Putamen (tissue), 1 donor: ENCODE measurements around the gene SYT1.

Experiments
- DNase-seq: peaks from one replicate; pipeline ENCODE4 v3.0.0-alpha.2; 2016; ENCODE audit warnings: low spot score

SYT1 gene

DNA sequence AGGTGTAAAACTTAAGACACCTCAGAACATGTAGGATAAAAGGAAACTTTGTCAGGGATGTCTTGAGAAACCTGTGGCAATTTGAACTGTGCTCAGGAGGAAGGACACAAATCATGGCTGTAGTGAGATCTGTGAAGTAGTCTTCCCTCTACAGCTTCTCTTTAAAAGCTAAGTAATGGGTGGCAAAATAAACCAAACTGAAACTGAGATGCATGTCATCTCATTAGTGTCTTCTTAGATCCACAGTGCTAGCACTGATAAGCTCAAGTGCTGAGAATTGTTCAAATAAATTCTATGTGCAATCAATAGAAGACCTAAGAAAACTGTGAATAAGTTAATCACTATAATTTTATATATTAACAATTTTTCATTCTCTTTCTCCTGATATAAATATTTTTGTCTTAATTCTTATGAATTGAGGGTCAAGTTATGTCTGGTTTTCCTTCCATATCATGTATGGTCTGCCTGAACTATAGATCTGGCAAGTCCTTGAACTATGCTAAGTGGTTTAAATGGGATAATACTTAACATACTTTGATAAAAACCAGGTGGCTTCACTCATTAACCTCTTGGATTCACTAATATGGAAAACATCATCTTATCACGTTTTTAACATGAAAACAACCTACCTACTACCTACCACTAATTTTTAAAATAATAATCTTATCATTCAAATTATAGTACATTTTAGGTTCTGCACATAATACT is 27.2 kb downstream of the SYT1 start:
- DNase-seq, result no peak

DNA sequence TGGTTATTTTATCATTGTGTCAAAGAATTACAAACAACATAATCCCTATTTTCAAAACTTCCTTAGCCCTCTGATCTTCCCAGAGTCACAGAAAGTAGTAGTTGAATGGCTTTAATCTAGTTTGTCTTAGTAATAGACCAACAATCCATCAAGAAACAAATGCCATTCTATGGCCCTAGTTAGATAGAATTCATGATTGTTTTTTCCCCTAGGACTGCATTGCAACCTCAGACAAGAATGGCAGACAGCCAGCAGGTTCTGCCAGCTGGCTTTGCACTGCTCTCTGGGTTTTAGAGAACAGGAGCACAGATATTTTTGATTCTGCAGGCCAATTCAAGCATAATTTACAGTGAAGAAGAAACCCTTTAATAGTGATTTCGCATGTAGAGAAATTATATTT is 33.8 kb downstream of the SYT1 start:
- DNase-seq, result no peak

DNA sequence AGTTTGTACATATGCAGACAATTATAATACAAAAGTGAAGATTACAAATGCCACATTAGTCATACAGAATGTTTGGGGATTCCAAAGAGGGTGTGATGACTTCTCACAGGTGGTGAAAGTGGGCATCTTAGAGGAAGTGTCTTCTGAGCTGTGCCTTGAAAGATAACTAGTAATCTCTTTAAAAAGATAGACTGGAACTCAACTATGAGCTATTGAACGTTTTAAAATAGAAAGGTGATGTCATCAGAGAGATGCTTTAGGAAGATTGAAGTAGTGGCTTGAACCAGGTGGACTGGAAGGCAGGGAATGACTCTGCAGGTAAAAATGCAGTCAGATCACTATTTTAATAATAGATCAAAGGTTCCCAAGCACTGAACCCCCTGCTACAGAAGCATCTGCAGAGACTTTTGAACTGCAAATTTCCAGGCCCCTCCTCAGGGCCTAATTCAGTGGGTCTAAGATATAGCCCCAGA is 50.3 kb downstream of the SYT1 start:
- DNase-seq, result no peak

DNA sequence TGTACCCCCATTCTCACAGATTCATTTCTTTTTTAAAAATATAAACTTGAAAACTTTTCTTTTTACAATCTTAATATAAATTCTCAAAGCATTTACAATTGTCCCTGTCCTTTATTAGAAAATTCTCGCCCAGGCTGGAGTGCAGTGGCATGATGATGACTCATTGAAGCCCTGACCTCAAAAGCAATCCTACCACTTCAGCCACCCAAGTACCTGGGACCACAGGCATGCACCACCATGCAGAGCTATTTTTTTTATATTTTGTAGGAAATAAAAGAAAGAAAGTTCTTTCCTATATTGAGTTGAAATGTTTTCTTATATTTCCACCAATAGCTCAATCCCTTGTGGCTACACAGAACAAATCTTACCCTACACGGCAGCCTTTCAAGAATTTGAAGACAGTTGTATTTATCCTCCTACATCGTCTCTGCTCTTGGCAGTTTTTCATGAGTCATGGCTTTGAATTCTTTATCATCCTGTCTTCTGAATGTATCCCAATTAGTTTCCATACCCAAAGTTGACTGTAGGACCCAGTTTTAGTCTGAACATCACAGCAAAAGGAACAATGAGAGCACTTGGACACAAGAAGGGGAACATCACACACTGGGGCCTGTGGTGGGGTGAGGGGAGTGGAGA is 52.4 kb downstream of the SYT1 start:
- DNase-seq, result peak; percentile 45

DNA sequence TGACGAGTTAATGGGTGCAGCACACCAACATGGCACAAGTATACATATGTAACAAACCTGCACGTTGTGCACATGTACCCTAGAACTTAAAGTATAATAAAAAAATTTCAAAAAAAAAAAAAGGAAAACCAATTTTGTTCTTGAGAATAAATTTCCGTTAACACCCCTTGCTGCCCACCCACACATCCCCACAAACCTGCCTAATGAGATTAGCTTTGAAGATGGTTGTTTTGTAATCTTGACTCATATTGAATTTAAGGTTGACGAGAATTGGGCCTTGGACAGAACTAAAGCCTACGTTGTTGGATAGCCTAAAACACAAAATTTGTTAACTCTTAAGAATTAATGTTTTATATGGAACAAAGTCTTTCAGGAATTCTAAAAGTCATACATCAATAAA is 52.9 kb downstream of the SYT1 start:
- peak; percentile 39 for DNase-seq

DNA sequence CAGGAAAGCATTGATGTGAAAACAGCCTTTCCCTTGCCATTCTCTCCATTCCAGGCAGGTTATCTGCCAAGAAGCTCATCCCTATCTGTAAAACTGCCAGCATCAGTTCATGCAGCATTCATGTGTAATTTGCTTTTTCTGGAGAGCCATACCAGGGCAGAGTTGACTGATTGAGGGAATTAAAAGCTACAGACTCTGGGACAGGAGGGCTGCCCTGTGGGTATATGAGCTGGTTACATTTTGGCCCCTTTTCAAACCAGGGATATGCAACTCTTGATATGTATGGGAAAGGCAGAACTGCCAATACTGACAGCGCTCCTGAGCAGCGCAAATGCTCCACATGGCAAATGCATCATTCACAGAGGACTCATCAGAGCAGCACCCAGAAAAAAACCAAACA is 53.7 kb downstream of the SYT1 start:
- peak; percentile 3 for DNase-seq

DNA sequence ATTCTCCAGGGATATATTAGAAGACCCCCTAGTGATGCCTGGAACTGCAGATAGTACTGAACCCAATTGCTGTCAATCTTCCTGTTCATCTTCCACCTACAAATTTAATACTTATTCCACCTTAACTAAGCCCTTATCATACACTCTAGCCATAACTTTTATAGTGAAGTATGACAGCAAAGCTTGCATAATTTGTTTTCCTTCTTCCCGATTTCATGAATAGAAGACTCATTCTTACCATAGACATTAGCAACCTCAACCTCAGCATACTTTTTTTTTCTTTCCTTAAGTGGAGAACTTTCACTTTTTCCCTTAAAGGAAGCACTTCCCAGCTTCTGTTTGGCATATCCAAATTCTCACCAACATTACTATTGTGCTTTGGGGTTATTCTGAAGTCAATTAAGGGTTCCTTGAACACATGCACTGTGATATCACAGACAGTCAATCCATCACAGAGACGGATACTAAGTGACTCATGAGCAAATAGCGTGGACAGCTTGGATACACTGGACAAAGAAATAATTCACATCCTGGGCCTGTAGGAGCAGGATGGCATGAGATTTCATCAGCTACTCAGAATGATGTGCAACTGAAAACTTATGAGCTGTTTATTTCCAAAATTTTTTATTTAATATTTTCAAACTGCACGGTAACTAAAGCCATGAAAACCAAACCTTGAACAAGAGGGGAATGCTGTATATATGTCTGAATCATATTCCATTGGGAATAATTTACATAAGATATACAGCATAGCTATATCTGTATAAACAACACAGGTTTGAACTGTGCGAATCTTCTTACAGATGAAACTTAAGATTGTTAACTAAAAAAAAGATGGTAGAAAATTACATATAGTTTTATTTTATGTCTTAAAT is 63.9 kb downstream of the SYT1 start:
- DNase-seq, result no peak

DNA sequence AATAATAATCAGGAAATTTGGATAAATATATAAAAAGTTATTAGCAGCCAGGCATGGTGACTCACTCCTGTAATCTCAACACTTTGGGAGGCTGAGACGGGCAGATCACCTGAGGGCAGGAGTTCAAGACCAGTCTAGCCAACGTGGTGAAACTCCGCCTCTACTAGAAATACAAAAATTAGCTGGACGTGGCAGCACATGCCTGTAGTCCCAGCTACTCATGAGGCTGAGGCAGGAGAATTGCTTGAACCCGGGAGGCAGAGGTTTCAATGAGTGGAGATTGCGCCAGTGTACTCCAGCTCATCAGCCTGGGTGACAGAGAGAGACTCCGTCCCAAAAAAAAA is 64.5 kb downstream of the SYT1 start:
- DNase-seq, result no peak

DNA sequence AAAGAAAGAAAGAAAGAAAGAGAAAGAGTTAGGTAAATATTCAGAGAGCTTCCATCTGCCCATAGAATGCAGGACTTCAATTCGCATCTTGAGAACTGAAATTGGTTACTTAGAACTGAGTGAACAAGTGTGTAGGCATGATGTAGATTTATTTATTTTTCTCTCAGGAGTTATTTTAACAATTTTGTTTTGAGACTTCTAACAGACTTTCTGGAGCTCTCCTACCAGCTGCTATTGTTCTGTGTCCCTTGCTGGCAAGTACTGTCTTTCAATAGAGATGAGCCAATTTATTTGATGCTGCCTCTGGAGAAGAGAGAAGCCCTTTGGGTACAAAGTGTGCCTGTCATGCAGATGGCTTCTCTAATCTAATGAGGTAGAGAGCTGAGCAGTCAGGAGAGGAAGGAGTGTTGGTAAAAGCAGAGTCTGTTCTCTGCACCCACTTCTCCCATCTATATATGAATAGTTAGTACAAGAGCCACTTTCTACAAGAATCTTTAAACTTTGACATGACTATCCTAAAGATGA is 67.0 kb downstream of the SYT1 start:
- no peak for DNase-seq

DNA sequence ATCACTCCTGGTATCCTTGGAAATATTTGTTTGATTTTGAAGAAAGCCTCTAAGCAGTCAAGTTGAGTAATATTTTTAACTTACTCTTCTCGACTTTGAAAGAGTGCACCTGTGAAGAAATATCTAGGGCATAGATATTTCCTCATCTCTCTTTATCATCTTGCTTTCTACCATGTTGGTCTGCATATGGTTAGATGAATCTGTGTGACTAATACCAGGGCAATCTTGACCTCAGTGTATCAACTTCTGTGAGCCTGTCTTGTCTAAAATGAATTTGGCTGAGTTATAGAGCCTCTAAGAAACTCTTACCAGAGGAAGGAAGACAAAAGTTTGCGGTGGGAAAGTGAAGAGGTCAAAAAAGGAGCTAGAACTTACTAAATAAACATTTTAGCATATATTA is 68.4 kb downstream of the SYT1 start:
- no peak for DNase-seq

DNA sequence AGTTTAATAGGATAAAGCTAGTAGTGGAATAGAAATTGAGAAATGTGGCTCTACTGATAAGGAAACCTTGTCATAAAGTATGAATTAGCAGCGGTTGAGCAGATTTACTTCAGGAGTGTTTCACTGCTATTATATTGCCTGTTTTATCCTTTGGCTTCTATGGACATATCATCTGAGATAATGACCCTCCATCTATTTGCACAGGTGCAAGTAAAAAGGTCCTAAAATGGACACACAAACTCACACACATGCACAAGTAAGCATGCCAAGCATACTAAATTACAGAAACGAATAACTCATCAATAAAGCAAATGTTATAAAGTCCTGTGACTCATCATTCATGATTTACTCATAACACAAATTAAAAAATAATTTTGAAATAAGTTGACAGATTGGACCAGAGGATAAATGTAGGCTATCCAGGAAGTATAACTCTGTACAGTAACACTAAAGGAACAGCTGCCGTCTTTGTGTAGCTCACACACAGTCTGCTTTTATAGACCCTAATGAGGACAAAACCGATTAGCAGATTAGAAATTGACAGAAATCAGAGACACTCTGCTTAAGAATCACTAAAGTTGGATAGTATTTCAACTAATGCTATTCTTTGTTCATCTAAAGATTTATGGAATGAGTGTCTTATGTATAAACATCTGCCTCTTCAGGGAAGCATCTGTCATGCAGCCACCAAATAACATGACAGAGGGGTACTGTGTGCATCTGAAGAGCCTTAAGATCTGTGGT is 73.9 kb downstream of the SYT1 start:
- DNase-seq, result no peak

DNA sequence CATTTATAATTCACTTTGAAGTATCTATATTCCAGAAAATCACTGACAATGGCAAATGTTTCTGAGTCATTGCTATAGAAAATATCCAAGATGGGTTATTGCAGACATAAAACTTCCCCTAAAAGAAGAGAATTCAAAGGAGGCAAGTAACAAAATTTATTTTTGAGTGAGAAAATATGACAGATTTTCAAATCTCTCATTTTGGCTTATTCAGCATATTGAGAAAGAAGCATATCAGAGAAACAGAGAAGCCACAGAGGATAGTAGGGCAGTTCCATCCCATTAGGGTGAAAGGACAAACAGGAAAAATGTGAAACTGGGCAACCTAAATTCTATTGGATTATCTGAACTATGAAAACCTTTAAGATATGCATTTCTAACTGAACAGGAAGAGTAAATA is 85.0 kb downstream of the SYT1 start:
- no peak for DNase-seq

DNA sequence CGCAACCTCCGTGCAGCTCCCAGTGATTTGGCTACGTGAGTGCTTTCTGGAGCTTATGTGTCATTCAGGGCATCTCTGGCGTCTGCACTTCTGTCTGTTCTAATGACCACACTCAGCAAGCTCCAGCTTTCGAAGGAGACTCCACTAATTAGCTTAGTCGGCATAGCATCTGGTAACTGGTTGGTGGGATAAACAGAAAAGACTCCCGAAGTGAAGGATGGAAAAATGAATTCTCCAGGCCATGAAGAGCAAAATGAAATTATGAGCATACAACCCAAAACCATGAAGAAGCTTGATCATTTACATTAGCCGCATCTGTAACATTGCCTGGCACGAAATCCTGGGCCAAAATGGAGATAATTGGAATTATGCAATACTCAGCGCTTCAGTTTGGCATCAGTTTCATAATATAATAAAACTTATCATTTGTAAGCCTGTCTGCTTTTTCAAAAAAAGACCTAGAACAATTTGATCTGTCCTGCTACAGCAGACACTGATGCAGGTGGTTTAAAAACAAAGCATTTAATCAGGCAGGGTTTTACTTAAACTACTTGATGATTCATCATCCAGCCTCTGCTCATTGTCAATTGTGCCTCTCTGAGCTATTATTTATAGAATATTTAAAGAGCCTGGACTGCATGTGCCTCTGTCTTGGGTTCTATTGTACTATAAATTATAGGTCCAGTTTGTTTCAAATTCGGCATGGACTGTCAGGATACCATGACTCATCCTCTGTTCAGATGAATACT is 87.4 kb downstream of the SYT1 start:
- peak; percentile 23 for DNase-seq

DNA sequence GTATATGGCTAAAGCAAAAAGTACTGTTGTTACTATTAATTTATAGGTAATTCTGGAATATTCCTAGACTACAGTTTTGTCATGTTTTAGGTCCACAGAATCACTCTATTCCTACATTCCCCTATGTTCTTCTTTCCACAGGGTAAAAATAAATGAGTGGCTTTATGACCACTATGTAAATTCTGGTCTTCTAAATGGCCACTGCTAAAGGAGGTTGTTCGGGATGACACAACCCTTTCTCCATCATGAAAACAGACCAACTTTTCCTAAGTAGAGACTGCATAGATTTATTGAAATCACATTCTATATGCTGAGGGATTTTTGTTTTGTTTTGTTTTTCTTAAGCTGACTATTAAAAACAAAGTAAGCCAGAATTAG is 88.0 kb downstream of the SYT1 start:
- no peak for DNase-seq

DNA sequence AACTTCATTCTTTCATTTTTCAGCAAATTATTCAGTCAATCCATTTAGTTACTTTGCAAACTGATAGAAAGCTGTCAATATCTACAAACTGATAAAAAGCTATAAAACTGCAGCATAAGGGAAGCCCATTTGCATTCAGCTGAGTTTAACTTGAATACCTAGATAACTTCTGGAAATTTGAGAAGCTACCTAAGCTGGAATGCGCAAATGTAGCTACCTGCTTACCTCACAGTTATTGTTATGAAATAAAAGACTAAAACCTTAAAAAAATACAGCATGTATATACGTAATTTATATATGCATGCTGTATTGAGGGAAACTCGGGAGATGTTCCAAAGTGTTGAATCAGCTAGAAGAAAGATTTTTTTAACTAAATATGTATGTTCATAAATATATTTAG is 94.4 kb downstream of the SYT1 start:
- DNase-seq, result no peak

DNA sequence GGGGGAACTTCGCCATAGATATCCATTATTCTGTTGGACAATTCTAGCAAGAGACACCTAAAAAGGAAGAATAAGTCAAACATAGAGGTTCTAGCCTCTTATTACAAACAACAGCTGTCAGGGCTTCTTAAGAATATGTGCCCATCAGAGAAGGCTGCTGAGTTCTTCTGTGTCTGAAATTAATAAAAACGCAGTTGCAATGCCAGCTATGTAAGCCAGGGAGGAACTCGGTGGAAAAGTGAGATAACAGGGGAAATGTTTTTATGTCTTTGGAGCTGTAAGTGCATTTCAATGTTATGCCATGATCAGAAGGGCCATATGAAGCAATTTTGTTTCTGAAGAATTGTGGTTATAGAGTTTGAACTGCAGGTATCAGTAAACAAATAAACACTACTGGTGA is 95.0 kb downstream of the SYT1 start:
- no peak for DNase-seq

DNA sequence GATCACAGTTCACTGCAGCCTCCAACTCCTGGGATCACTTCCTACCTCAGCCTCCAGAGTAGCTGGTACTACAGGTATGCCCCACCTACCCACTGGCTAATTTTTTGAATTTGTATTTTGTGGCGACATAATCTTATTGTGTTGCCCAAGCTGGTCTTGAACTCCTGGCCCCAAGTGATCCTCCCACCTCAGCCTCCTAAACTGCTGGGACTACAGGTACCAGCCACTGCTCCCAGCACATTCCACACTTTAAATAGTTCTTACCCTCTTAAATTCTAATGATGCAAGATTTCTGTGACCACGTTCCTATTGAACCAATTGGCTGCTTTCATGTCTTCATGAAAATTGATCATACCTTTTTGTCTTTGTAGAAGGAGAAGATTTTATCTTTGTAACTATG is 96.6 kb downstream of the SYT1 start:
- DNase-seq, result no peak

DNA sequence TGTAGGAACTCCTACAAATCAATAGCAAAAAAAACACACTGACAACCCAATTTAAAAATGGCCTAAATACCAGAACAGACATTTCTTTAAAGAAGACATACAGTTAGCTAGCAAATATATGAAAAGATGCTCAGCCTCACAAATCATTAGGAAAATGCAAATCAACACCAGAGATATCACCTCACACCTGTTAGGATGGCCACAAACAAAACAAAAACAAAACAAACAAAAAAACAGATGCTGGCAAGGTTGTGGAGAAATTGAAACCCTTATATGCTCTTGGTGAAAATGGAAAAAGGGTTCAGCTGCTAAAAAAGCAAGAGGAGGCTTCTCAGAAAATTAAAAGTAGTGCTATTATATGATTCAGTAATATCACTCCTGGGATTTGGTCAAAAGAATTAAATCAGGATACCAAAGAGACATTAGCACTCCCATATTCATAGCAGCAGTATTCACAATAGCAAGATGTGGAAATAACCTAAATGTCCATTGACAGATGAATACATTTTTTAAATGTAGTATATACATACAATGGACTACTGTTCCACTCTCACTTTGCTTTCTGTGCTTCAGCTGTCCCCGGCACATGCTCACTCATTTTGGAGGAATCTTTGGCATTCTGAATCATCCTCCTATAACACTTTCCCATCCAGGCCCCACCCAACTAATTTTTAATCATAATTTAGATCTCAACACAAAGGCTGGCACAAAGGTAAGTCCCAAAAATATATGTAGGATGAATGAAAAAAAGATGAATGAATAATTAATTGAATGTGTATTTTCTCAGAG is 99.1 kb downstream of the SYT1 start:
- no peak for DNase-seq

DNA sequence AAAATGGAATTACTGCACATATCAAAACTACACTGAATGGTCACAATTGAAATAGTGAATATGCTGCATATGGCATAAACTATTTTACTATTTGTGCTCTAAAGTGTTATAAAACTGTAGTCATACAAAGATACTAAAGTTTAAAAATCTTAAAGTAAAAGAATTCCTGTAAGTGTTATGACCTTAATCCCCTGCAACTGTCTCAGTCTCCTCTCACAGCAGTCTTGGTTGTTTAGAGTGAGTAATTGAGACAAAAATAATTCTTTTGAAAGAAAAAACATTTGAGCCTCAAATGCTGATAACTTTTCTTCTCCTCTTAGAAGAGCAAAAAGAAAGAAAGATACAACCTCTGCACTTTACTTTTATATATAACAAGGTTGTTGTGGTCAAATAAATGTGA is 99.9 kb downstream of the SYT1 start:
- no peak for DNase-seq

DNA sequence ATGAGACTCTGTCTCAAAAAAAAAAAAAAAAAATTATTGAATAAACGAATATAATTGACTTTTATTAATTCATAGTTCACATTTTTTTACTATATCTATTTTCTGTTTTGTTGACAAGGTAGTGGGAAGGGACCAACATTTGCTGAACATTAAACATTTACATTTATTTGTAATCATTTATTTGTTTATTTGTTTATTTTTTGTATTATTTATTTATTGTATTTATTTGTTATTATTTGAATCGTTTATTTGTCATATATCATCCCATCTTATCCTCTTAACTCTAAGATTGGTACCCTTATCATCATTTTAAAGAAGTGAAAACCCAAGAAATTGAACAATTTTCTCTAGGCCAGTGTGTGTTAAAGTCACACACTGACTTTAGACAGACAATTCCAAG is 101.5 kb downstream of the SYT1 start:
- no peak for DNase-seq

DNA sequence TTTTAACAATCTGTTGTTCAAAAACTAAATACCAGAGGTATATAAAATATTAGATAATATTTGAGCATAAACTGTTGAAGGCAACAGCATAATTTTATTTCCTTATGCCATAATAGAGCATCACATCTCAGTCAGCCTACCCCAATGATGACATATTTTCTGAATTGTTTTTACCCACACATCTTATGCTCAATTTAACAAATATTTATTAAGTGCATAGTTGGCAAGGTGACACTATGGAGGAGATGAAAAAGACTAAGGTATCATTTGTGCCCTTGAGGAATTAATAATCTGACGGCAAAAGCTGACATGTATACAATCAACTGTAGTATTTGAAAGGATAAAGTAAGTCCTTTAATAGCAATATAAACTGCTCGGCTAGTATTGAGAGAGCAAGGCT is 102.4 kb downstream of the SYT1 start:
- no peak for DNase-seq
